Stimulated activated CD4-positive, alpha-beta T cell treated with anti-CD3 and anti-CD28 coated beads, Interleukin-15, amount 100 ng/mL, for 1 hour (primary cell): ENCODE results near the gene HDAC4.

Experiments
- DNase-seq, 2 donors: peaks; one replicate each; pipeline ENCODE4 v3.0.0-alpha.2; 2020; ENCODE audit warnings: low read depth in 1 of 2, low spot score in 1 of 2

Gene HDAC4

GRCh38 chr2:239206851-239207250 lies 194.0 kb downstream of the HDAC4 start:
- DNase-seq = no peak

GRCh38 chr2:239206042-239206441 lies 194.8 kb downstream of the HDAC4 start:
- DNase-seq = no peak

GRCh38 chr2:239204876-239205468 lies 195.8 kb downstream of the HDAC4 start:
- no peak for DNase-seq

- no peak for DNase-seq
These were observed 196.5 kb downstream of the HDAC4 start for GRCh38 chr2:239204136-239204875.

GRCh38 chr2:239203443-239204135 lies 197.2 kb downstream of the HDAC4 start:
- no peak for DNase-seq

GRCh38 chr2:239202836-239203235 lies 198.0 kb downstream of the HDAC4 start:
- DNase-seq = no peak

- no peak for DNase-seq
These were observed 198.5 kb downstream of the HDAC4 start for GRCh38 chr2:239202343-239202742.

GRCh38 chr2:239201884-239202283 lies 198.9 kb downstream of the HDAC4 start:
- DNase-seq = no peak

- no peak for DNase-seq
These were observed 199.3 kb downstream of the HDAC4 start for GRCh38 chr2:239201531-239201876.

- DNase-seq = no peak
These were observed 199.9 kb downstream of the HDAC4 start for GRCh38 chr2:239200646-239201530.

GRCh38 chr2:239199041-239199768 lies 201.6 kb downstream of the HDAC4 start:
- no peak for DNase-seq

GRCh38 chr2:239198221-239198620 lies 202.6 kb downstream of the HDAC4 start:
- DNase-seq = no peak

GRCh38 chr2:239197146-239197545 lies 203.7 kb downstream of the HDAC4 start:
- no peak for DNase-seq

- DNase-seq = no peak
These were observed 204.3 kb downstream of the HDAC4 start for GRCh38 chr2:239196474-239197021.

- no peak for DNase-seq
These were observed 204.8 kb downstream of the HDAC4 start for GRCh38 chr2:239195992-239196391.

GRCh38 chr2:239195318-239195871 lies 205.4 kb downstream of the HDAC4 start:
- DNase-seq = no peak

- DNase-seq = no peak
These were observed 206.0 kb downstream of the HDAC4 start for GRCh38 chr2:239194731-239195317.

- DNase-seq = no peak
These were observed 206.7 kb downstream of the HDAC4 start for GRCh38 chr2:239193925-239194677.

- no peak for DNase-seq
These were observed 207.4 kb downstream of the HDAC4 start for GRCh38 chr2:239193401-239193811.
